GM21381 (cell line): ENCODE data around the gene CAPN11.
A peak's percentile ranks its signal among the peaks of the same experiment; 100 is the strongest.

Experiments
- ATAC-seq: cut with Tn5 transposase; IDR thresholded peaks from one replicate; pipeline ENCODE4 v1.9.1; 2021; ENCODE audit warnings: mild to moderate bottlenecking, moderate library complexity; ENCODE audit not compliant: unreplicated experiment

CAPN11 gene

DNA sequence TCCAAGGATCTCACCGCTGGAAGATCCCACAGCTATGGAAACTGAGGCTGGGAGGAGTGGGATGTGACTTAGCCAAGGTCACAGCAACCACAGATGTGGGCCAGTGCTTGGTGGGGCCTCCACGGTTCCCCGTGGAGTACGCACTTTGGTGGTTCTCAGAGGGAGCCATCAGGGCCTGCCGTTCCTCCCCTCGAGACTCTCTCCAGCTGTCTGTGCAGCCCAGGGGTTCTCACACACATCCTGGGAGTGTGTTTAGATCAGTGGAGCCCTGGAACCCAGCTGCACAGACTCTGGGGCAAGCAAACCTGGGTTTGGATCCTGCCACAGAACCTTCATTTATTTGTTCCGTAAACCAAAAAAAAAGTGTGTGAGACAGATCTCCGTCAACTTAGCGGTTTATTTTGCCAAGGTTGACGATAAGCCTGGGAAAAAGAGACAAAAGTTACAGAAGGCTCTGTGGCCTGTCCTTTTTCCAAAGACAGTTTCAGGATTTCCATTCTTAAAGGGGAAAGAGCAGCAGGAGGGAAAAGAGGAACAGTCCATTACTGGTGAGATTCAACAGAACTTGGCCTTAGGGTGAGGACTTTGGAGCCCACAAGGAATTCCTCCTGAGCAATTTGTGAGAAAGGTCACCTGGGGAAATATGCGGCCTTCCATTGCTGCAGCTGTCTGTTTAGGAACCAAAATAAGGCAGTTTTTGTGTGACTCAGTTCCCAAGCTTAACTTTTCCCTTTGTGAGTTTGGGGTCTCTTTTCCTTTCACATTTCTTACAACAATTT, 44.5 kb downstream of the CAPN11 start:
- no peak for ATAC-seq

GRCh38 chr6:44203955-44204354, 45.3 kb downstream of the CAPN11 start:
- no peak for ATAC-seq

GRCh38 chr6:44207966-44208365, 49.3 kb downstream of the CAPN11 start:
- ATAC-seq = no peak

DNA sequence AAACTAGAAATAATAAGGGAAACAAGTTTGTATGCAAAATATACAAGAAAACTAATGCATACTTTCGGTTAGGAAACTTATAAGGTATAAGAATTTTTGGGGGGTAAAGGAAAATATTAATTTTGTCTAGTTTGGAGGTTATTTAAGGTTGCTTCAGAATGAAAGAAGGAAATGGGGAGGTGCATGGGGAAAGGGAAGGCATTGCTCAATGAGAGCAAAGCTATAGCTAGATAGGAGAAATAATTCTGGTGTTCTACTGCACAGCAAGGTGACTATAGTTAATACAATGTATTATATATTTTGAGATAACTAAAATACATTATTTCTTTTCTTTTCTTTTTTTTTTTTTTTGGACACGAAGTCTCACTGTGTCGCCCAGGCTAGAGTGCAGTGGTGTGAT, 52.7 kb downstream of the CAPN11 start:
- no peak for ATAC-seq

- no peak for ATAC-seq
Observed at GRCh38 chr6:44214307-44214706, 55.7 kb downstream of the CAPN11 start.

DNA sequence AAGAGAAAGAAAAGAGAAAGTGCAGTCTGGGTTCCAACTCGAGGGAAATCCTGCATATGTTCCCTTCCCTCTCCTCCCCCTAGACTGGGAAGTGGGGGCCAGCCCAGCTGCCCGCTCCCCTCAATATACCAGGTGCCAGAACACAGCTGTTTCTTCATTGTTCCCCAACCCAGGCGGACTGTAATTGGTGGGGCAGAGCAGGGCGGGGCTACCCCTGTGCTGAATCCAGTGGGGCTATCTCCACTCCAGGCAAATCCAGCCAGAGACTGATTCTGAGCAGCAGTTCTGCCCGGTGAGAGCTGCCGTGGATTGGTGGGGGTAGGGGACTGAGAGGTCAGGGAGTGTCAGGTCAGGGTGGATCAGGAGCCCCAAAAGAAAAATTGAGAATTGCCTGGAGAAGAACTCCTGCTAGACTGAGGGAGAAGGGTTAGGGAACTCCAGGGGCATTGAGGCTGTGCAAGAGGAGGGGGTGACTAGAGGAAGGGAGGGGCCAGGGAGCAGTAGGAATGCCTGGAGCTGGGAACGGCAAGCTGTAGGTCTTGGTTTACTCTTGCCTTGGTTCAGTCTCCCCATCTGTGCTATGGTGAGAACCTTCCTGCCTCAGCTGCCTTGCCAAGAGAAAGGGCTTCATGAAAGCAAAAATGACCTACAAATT, 58.2 kb downstream of the CAPN11 start, which contains the start of gene MYMX:
Gene MYMX (plus strand): TSS at position 250 of the 655 bp plus-strand sequence. CDS start 546 bp downstream, outside the sequence.
- ATAC-seq = no peak

GRCh38 chr6:44217332-44218143, 58.9 kb downstream of the CAPN11 start:
- no peak for ATAC-seq

- ATAC-seq = peak; percentile 45
Observed at GRCh38 chr6:44219053-44219814, 60.6 kb downstream of the CAPN11 start.

- ATAC-seq = no peak
Observed at GRCh38 chr6:44219815-44220784, 61.5 kb downstream of the CAPN11 start.

DNA sequence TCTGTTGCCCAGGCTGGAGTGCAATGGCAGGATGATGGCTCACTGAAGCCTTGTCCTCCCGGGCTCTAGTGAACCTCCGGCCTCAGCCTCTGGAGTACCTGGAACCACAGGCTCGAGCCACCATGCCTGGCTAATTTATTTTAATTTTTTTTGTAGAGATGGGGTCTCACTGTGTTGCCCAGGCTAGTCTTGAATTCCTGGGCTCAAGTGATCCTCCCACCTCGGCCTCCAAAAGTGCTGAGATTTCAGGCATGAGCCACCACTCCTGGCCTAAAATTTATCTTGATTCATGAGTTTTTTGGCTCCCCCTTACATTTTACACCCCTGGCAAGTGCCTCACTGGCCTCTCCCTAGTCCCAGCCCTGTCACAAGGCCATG, 62.3 kb downstream of the CAPN11 start:
- no peak for ATAC-seq

DNA sequence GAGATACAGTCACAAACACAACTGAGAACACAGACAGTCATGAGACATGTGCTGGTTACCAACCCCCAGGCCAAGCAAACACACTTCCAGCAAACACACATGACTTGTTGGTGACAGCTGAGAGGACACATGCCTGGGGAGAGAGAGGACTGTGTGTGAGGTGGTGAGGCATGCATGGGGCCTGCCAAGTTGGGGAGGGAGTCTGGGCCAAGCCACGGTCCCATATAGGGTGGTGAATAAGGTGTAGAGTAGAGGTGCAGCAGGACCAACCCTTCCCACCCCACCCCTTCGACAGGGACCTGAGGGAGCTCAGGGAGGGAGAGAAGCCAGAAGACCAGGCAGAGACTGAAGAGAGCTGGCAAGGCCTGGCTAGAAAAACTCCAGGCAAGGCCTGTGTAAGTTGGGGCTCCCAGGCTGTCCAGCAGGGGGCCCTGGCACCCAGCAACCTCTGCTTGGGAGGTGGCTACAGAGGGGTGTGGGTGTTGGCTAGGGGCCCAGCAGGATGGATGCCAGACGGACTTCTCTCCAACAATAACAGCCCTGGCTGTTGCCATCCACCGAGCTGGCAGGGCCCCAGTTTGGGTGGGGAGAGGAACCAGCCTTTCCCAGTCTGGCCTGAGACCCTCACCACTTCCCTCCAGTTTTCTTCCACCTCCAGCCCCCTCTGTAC, 62.8 kb downstream of the CAPN11 start:
- ATAC-seq = peak; percentile 39

- ATAC-seq = no peak
Observed at GRCh38 chr6:44221961-44222335, 63.3 kb downstream of the CAPN11 start.

- no peak for ATAC-seq
Observed at GRCh38 chr6:44222486-44223318, 64.1 kb downstream of the CAPN11 start.

GRCh38 chr6:44223319-44224028, 64.9 kb downstream of the CAPN11 start, which contains the start of gene SLC29A1:
SLC29A1 (plus strand) TSS chr6:44223595; CDS start chr6:44227314, 3,719 bp downstream.
- ATAC-seq = peak; percentile 44

DNA sequence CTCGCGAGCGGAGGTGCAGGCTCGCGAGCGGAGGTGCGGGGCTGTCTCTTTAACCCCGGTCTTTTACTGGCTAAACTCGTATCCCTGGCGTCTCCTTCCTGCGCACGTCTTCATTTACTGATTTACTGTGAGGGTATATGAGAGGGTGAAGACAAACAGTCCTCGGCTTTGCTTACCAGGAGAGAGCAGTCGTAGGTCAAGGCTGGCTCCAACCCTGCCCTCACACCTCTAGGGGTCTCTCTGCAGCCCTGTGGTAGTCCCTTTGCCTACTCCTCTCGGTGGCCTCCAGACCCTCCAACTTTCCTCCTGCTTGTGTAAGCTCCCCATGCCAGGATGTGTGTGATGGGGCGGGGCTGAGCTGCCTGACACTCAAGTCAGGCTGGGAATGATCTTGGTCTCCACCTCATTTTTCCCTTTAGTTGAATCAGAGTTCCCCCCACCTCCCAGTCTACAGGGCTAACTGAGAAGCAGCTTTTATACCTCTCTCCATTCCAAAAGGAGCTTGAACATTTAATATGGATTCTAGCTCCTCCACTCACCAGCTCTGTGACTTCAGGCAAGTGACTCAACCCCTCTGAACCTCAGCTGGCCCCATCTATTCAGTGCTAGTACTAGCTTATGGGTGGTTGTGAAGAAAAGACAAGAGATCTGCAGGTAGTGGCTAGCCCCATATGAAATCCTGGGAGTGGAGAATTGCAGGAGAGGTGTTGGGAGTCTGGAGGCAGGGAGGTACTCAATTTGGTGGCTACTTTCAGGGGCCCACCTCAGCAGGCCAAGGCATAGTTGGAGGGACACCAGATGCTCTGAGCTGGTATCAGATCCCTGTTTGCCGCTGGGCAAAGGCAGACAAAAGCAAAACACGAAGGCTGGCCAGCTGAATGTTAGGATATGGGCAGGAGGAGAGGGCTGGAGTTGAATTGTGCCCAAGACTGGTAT, 65.7 kb downstream of the CAPN11 start:
- peak; percentile 7 for ATAC-seq

GRCh38 chr6:44224965-44225305, 66.3 kb downstream of the CAPN11 start:
- no peak for ATAC-seq
